Epithelial cell of alveolus of lung (primary cell): ENCODE measurements around the gene SUPT6H. TPM values are rescaled to one million over a fixed set of nuclear protein-coding genes. Genes with fewer than 3 reads are reported as not detected.

ENCODE experiments used
- total RNA-seq: library from RNA; depleted of rRNA; stranded (reverse); fragments of >200 nt; gene quantifications from 2 replicates; pipeline ENCODE4 v1.2.1, GENCODE V29; 2015

SUPT6H gene
- total RNA-seq, result 30.6 and 50.3 TPM in 2 replicates

GRCh38 chr17:28661635-28662526 is at the start of gene SUPT6H, which contains the start of gene SDF2:
Gene SUPT6H (plus strand): TSS chr17:28662205. CDS start chr17:28673402, 11,197 bp downstream.
Gene SDF2 (minus strand): TSS chr17:28661906. CDS start chr17:28661876, 30 bp downstream.

GRCh38 chr17:28613931-28614381 is 48.0 kb upstream of the SUPT6H start, which contains the start of gene RSKR:
Gene RSKR (minus strand): TSS chr17:28614185. CDS start chr17:28614161, 24 bp downstream.

GRCh38 chr17:28644787-28645575 is 17.0 kb upstream of the SUPT6H start, which contains the start of gene BLTP2:
Gene BLTP2 (minus strand): TSS chr17:28645158. CDS start chr17:28645056, 102 bp downstream.

GRCh38 chr17:28711723-28712031 is 49.7 kb downstream of the SUPT6H start, which contains the start of gene PROCA1:
Gene PROCA1 (minus strand): TSS chr17:28711888. CDS start chr17:28711660, 228 bp downstream.

GRCh38 chr17:28717578-28718332 is 55.8 kb downstream of the SUPT6H start, which contains the start of gene RAB34:
Gene RAB34 (minus strand): TSS chr17:28717868. CDS start chr17:28717266, 602 bp downstream.

GRCh38 chr17:28726226-28726626 is 64.2 kb downstream of the SUPT6H start, which contains the start of gene TLCD1:
Gene TLCD1 (minus strand): TSS chr17:28726233. CDS start chr17:28726097, 136 bp downstream.

GRCh38 chr17:28728364-28729200 is 66.6 kb downstream of the SUPT6H start, which contains the start of gene NEK8:
Gene NEK8 (plus strand): TSS chr17:28728788. CDS start chr17:28728814, 26 bp downstream.

GRCh38 chr17:28743243-28744103 is 81.5 kb downstream of the SUPT6H start, which contains the start of gene TRAF4:
Gene TRAF4 (plus strand): TSS chr17:28744011. CDS start chr17:28744113, 102 bp downstream.

Other genes starting within 250 kb of the SUPT6H start
- gene SLC13A2, start 188.6 kb upstream of the SUPT6H start, total RNA-seq, result not detected in 2 replicates
- not detected in 2 replicates for gene FOXN1, start 155.9 kb upstream of the SUPT6H start, total RNA-seq
- 24.0 and 48.5 TPM in 2 replicates for gene UNC119, start 109.6 kb upstream of the SUPT6H start, total RNA-seq
- gene PIGS, start 90.7 kb upstream of the SUPT6H start, total RNA-seq, result 68.5 and 114 TPM in 2 replicates
- 130 and 212 TPM in 2 replicates for gene ALDOC, start 85.3 kb upstream of the SUPT6H start, total RNA-seq
- gene SPAG5, start 63.2 kb upstream of the SUPT6H start, total RNA-seq, result 19.0 and 26.4 TPM in 2 replicates
- gene RSKR, start 48.0 kb upstream of the SUPT6H start, total RNA-seq, result 0.91 and 3.7 TPM in 2 replicates
- 79.1 and 90.8 TPM in 2 replicates for gene BLTP2, start 17.0 kb upstream of the SUPT6H start, total RNA-seq
- 59.8 and 68.8 TPM in 2 replicates for gene SDF2, start 299 bp upstream of the SUPT6H start, total RNA-seq
- 0.39 and 3.8 TPM in 2 replicates for gene PROCA1, start 49.7 kb downstream of the SUPT6H start, total RNA-seq
- gene RAB34, start 55.7 kb downstream of the SUPT6H start, total RNA-seq, result 348 and 466 TPM in 2 replicates
- 866 and 1,222 TPM in 2 replicates for gene RPL23A, start 57.8 kb downstream of the SUPT6H start, total RNA-seq
- 0.96 and 18.4 TPM in 2 replicates for gene TLCD1, start 64.0 kb downstream of the SUPT6H start, total RNA-seq
- 1.6 and 2.4 TPM in 2 replicates for gene NEK8, start 66.6 kb downstream of the SUPT6H start, total RNA-seq
- 23.6 and 39.0 TPM in 2 replicates for gene TRAF4, start 81.8 kb downstream of the SUPT6H start, total RNA-seq
- 8.9 and 12.0 TPM in 2 replicates for gene FAM222B, start 180.6 kb downstream of the SUPT6H start, total RNA-seq
- 48.5 and 56.0 TPM in 2 replicates for gene ERAL1, start 192.8 kb downstream of the SUPT6H start, total RNA-seq
- 56.8 and 60.4 TPM in 2 replicates for gene FLOT2, start 235.5 kb downstream of the SUPT6H start, total RNA-seq
- 4.7 and 14.2 TPM in 2 replicates for gene DHRS13, start 240.9 kb downstream of the SUPT6H start, total RNA-seq